ENCODE measurements around the gene IPO4.

DNA sequence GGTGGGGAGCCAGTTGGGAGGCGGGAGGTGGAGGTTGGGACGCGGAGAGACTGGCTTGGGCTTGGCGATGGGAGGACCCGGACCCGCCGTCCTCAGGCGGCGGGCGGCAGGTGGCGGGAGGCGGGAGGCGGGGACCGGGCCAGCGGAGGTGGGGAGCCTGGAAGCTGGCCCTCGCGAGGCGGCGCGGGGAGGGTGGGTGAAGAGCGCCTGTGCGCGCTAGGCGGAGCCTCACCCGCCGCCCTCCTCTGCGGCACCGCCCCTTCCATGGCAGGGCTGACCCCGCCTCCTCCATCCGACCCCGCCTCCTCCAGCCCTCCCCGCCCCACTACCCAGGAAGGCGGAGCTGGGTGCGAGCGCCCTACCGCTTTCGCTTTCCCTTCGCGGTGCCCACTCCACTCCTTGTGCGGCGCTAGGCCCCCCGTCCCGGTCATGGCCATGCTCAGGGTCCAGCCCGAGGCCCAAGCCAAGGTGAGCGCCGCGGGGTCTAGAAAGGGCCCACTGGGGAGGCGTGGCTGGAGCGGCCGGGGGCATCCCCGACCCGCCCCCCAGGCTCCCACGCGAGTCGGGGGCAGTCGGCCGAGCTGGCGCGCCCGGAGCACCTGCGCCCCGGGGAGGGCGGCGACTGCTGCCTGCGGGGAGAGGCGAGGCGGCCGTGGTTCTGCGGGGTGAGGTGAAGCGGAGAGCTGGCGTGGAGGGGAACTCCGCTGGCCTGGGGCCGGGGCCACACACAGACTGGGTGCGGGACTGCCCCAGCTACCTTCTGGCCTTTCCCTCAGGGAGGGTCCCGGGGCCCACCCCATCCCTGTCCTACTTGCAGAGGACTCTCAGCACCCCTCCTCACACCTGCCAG lies 52.6 kb downstream of the IPO4 start, which contains the start of gene PSME1:
- no peak for TF ChIP-seq CTCF (IDR thresholded peaks at IDR 0.05; ENCODE audit: control extremely low read depth in 1 of 3, insufficient read depth in 1 of 3, low read depth in 1 of 3, low read length in 3 of 3)
- no peak for TF ChIP-seq EZH2 (IDR thresholded peaks at IDR 0.05; ENCODE audit: low read depth, low read length, severe bottlenecking)
- TF ChIP-seq RAD21 (IDR thresholded peaks at IDR 0.05 in 1 of 2, conservative IDR thresholded peaks at IDR 0.05 in 1 of 2; ENCODE audit: low read depth in 2 of 2, low read length in 2 of 2): no peak
- peak; percentile 37 to 38; a peak in 1 of 3 replicates for TF ChIP-seq POLR2A (IDR thresholded peaks at IDR 0.05; ENCODE audit: control extremely low read depth in 1 of 2, low read depth in 2 of 2, low read length in 2 of 2)
- TF ChIP-seq EP300 (IDR thresholded peaks at IDR 0.05; ENCODE audit: borderline replicate concordance in 1 of 2, low read depth in 2 of 2, low read length in 2 of 2): no peak
- TF ChIP-seq POLR2AphosphoS5 (IDR thresholded peaks at IDR 0.05; ENCODE audit: low read depth, low read length): peak; percentile 34; the same call in 1 of the 2 replicates
- TF ChIP-seq SRF (IDR thresholded peaks at IDR 0.05; ENCODE audit: low read depth, low read length): no peak
- TF ChIP-seq E2F6 (IDR thresholded peaks at IDR 0.05): no peak

All from H1 (cell line).